ENCODE data around the gene DNAJC3. TPM values are rescaled to one million over a fixed set of nuclear protein-coding genes. Genes with fewer than 3 reads are reported as not detected.

DNAJC3 gene
- total RNA-seq, 2 experiments from 2014 or later = 19.1 to 19.6 TPM

DNA sequence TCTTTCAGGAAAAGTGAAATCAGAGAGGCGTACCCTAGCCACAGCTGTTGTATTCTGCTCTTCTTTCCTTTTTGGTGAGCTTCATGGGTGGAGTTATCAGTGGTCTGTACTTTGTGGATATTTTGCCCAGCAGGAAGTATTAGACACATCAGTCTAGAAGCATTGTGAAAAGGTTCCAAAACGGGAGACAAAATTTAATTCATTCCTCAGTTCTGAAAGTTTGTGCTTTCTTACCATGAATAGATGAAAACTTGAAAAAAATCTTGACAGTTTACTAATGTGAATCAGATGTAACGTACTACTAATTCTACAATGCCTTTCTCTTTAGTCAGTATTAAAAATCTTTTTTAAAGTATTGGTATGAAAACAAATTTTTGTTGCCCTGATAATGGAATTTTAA lies 116.8 kb downstream of the DNAJC3 start:
- DNase-seq = no peak
- Mint-ChIP-seq H3K27ac (no peak overlapping the region), H3K4me1 (no peaks in the 10 kb centered on the region), H3K9me3 (peaks cover 4% of the 10 kb centered on the region), H3K27me3 (no peaks in the 10 kb centered on the region), H3K36me3 (peaks cover 27% of the 10 kb centered on the region), H3K4me3 (no peak overlapping the region)

DNA sequence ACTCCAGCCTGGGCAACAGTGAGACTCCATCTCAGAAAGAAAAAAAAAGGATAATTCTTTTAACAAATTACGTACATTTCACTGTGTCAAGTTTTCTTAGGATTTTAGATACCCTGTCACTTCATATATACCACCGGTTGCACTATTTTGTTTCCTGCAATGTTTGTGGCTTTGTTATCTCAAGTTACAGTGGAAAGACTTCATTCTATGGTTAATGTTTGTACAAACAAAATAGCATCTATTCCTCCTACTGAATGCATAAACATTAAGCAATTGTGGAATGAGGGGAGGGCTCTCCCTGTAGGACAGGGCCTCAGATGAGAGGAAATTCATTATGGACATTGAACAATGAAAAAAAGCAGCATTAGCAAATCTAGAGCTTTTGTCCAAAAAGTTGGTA lies 120.1 kb downstream of the DNAJC3 start:
- H3K36me3 Mint-ChIP-seq = peaks cover 13% of the 10 kb centered on the region
- no peak overlapping the region for H3K4me3 Mint-ChIP-seq
- no peaks in the 10 kb centered on the region for H3K9me3 Mint-ChIP-seq
- no peak overlapping the region for H3K27ac Mint-ChIP-seq
- H3K27me3 Mint-ChIP-seq = peaks cover 4% of the 10 kb centered on the region
- no peaks in the 10 kb centered on the region for H3K4me1 Mint-ChIP-seq
- no peak for DNase-seq

DNA sequence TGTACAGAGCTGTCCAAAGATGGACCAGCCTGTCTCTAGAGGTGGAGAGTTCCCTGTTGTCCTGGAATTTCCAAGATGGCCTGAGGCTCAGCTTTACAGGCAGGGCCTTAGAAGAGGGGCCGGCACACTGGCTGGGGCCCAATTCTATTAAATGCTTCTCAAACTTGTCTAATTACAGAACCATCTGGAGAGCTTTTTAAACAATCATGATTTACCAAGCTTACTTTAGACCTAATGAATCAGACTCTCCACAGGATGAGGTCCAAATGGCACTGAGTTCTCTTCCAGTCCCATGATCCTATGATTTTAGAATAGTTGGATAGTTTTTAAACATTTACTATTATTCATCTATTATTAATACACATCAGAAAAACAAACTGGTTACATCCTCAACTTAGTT lies 123.5 kb downstream of the DNAJC3 start:
- peaks cover 12% of the 10 kb centered on the region for H3K27me3 Mint-ChIP-seq
- no peak for DNase-seq
- H3K27ac Mint-ChIP-seq = no peak overlapping the region
- no peaks in the 10 kb centered on the region for H3K9me3 Mint-ChIP-seq
- no peaks in the 10 kb centered on the region for H3K36me3 Mint-ChIP-seq
- no peaks in the 10 kb centered on the region for H3K4me1 Mint-ChIP-seq
- no peak overlapping the region for H3K4me3 Mint-ChIP-seq

DNA sequence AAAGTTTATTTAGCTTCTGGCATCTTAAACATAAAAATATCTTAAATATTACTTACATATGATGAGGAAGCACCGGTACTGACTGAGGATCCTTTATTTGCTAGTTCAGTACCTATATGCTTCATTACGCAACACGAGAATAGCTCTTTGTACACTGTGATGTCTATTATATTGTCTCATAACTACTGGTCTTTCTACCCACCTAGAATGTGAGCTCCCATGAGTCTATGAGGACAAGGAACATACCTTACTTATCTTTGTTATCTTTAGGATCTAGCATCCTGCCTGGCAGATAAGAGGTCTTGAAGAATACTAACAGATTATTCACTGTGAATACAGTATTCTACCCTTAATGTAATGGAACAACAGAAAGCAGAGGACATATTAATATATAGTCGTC lies 124.9 kb downstream of the DNAJC3 start:
- peaks cover 3% of the 10 kb centered on the region for H3K9me3 Mint-ChIP-seq
- no peak overlapping the region for H3K27ac Mint-ChIP-seq
- no peak overlapping the region for H3K4me3 Mint-ChIP-seq
- no peak for DNase-seq
- H3K27me3 Mint-ChIP-seq = peaks cover 16% of the 10 kb centered on the region
- no peaks in the 10 kb centered on the region for H3K4me1 Mint-ChIP-seq
- no peaks in the 10 kb centered on the region for H3K36me3 Mint-ChIP-seq

DNA sequence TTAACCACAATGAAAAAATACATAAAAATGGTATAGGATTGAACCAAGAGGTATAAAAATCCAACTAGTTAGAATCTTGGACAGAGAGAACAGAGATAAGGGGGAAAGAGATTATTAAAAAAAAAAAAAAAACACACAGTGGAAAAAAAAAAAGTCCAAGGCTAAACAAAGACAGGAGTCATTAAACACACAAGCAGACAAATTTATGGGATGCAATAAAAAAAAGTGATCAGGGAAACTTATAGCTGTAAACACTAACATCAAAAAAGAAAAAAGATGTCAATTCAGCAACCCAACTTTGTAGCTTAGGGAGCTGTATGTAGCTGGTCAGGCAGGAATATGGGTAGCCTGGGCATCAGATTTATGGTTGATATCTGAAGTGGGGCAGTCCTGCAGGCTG lies 129.0 kb downstream of the DNAJC3 start:
- Mint-ChIP-seq H3K27ac (no peak overlapping the region), H3K4me3 (no peak overlapping the region)

DNA sequence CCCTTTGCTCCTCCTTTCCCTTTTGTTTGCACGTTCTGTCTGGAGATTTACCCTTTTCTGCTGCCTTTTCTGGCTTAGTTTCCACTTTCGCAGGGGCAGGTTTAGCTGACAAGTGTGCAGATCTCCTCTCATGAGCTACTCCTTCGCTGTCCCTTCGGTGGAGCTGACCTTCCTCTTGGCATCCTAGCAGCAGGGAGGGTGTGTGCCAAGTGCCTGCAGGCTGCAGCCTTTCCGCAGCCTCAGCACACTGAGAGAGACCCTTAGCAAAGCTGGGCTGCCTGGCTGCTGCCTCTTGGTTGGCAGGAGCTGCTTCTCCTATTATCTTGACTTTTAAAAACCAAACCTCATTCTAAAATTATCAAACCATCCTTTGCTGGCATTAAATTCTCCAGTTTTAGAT lies 132.5 kb downstream of the DNAJC3 start:
- H3K27ac Mint-ChIP-seq = no peak overlapping the region
- H3K36me3 Mint-ChIP-seq = no peaks in the 10 kb centered on the region
- no peaks in the 10 kb centered on the region for H3K4me1 Mint-ChIP-seq
- peaks cover 41% of the 10 kb centered on the region for H3K27me3 Mint-ChIP-seq
- no peak for DNase-seq
- H3K9me3 Mint-ChIP-seq = peaks cover 16% of the 10 kb centered on the region
- H3K4me3 Mint-ChIP-seq = no peak overlapping the region

More for the DNA sequence above, 129.0 kb downstream of the DNAJC3 start:
- DNase-seq = no peak
- no peaks in the 10 kb centered on the region for H3K4me1 Mint-ChIP-seq
- peaks cover 40% of the 10 kb centered on the region for H3K27me3 Mint-ChIP-seq
- no peaks in the 10 kb centered on the region for H3K36me3 Mint-ChIP-seq
- peaks cover 8% of the 10 kb centered on the region for H3K9me3 Mint-ChIP-seq

DNA sequence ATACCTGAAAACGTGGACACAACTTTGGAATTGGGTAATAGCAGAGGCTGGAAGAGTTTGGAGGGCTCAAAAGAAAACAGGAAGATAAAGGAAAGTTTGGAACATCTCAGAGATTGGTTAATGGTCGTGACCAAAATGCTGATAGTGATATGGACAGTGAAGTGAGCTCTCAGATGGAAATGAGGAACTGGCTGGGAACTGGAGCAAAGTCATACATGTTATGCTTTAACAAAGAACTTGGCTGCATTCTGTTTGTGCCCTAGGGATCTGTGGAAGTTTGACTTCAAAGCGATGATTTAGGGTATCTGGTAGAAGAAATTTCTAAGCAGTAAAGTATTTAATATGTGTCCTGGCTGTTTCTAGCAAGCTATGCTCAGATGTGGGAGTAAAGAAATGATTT lies 136.2 kb downstream of the DNAJC3 start:
- Mint-ChIP-seq H3K4me3 (no peak overlapping the region), H3K9me3 (peaks cover 13% of the 10 kb centered on the region), H3K36me3 (no peaks in the 10 kb centered on the region), H3K4me1 (no peaks in the 10 kb centered on the region), H3K27me3 (peaks cover 25% of the 10 kb centered on the region), H3K27ac (no peak overlapping the region)
- DNase-seq = no peak

DNA sequence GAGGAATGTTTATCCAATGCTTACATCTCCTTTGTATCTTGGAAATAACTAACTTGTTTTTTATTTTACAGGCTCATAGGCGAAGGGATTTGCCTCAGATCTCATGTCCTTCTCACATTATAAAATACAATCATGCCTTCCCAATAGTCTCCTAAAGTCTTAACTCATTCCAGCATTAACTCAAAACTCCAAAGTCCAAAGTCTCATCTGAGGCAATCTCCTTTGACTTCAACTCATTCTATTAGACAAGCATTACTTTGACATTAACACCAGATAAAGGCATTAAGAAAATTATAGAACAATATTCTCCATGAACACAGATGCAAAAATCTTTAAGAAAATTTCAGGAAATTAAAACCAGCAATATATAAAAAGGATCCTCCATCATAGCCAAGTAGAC lies 137.6 kb downstream of the DNAJC3 start:
- Mint-ChIP-seq H3K36me3 (no peaks in the 10 kb centered on the region), H3K4me3 (no peak overlapping the region), H3K27ac (no peak overlapping the region), H3K9me3 (peaks cover 9% of the 10 kb centered on the region), H3K4me1 (no peaks in the 10 kb centered on the region), H3K27me3 (peaks cover 12% of the 10 kb centered on the region)
- no peak for DNase-seq

DNA sequence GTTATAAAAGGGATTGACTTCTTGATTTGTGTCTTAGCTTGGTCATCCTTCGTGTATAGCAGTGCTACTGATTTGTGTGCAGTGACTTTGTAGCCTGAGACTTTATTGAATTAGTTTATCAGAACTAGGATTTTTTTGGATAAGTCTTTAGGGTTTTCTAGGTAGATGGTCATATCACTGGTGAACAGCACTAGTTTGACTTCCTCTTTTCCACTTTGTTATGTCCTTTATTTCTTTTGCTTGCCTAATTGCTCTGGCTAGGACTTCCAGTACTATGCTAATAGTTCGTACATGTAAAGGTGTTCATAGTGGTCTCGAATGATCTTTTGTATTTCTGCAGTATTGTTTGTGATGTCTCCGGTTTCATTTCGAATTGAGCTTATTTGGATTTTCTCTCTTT lies 145.4 kb downstream of the DNAJC3 start:
- Mint-ChIP-seq H3K4me3 (no peak overlapping the region), H3K4me1 (no peaks in the 10 kb centered on the region), H3K36me3 (no peaks in the 10 kb centered on the region), H3K27ac (no peak overlapping the region), H3K27me3 (peaks cover 17% of the 10 kb centered on the region), H3K9me3 (no peaks in the 10 kb centered on the region)
- DNase-seq = no peak

DNA sequence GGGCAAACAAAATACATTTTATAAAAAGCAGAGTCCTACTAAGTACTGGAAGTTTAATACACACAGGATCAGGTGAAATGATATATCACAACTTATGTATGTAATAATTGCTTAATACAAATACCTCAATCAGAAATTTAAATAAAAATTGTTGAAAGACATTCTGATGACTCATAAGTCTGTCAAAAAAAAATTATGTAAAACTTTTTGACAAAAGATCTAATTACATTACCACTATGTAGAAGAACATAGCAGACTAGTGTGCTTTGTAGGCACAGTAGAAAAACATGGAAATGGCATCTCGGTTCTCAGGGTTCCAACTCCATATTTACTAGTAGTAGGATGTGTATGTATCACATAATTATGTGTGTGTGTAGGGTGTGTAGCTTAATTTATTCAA lies 156.2 kb downstream of the DNAJC3 start:
- Mint-ChIP-seq H3K27me3 (peaks cover 28% of the 10 kb centered on the region), H3K27ac (no peak overlapping the region), H3K4me3 (no peak overlapping the region), H3K4me1 (no peaks in the 10 kb centered on the region), H3K36me3 (no peaks in the 10 kb centered on the region), H3K9me3 (peaks cover 12% of the 10 kb centered on the region)
- DNase-seq = no peak

DNA sequence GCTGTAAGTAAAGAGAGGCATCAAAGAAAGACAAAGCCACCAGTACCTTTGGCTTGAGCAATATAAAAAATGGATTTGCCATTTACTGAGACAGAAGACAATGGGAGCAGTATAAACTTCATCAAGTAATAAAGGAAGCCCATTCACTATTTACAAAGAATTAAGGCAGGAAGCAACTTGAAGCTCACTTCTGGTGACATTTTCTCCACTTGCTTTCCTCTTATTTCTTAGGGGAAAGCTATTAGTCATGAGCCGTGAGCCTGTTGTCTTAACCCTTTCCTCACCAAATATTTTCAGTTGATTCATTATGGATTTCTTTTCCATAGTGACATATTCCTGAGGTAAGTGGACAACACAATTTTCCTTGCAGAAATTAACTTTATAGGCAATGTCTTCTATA lies 156.8 kb downstream of the DNAJC3 start:
- H3K27me3 Mint-ChIP-seq = peaks cover 22% of the 10 kb centered on the region
- no peak overlapping the region for H3K27ac Mint-ChIP-seq
- peaks cover 9% of the 10 kb centered on the region for H3K9me3 Mint-ChIP-seq
- no peaks in the 10 kb centered on the region for H3K4me1 Mint-ChIP-seq
- H3K36me3 Mint-ChIP-seq = no peaks in the 10 kb centered on the region
- no peak for DNase-seq
- H3K4me3 Mint-ChIP-seq = no peak overlapping the region

DNA sequence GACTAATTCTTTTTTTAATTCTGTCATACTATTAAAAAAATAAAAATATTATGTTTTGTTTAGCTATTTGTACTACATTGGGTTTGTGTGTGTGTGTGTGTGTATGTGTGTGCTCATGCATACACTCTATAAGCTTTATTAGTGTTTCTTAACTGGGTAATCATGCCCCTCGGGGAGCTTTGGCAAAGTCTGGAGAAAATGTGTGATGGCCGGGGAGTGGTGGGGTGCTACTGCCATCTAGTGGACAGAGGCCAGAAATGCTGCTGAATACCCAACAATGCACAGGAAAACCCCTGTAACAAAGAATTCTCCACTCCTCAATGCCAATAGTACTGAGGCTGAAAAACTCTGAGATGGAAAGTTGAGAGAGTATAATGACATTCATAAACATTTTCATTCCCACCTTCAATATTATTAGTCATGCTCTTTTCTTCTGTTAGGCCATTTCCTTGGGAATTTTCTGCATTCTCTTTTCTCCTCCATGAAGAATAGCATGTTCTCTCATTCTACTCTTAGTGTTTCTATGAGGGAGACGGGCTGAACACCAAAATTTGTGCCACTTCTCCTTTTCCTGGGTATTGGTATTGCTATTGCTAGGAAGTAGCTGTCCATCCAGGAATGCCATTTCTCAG lies 157.3 kb downstream of the DNAJC3 start:
- peak; percentile 50 for DNase-seq
- Mint-ChIP-seq H3K36me3 (no peaks in the 10 kb centered on the region), H3K27ac (no peak overlapping the region), H3K9me3 (peaks cover 10% of the 10 kb centered on the region), H3K4me3 (no peak overlapping the region), H3K4me1 (no peaks in the 10 kb centered on the region), H3K27me3 (peaks cover 16% of the 10 kb centered on the region)

DNA sequence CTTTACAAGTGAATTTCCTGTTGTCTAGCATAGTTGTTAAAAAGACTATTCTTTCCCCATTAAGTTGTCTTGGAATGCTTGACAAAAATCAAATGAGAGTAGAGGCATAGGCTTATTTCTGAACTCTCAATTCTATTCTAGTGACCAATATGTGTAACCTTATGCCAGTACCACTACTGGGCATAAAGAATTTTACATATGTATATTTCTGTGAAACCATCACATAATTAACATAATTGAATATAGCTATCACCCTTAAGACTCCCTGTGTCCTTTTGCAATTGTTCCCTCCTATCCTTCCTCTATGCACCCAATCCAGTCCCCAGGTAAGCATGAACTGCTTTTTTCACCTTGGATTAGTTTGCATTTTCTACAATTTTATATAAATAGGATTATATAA lies 165.0 kb downstream of the DNAJC3 start:
- Mint-ChIP-seq H3K36me3 (no peaks in the 10 kb centered on the region), H3K9me3 (peaks cover 7% of the 10 kb centered on the region), H3K4me1 (no peaks in the 10 kb centered on the region), H3K27ac (no peak overlapping the region), H3K4me3 (no peak overlapping the region), H3K27me3 (no peaks in the 10 kb centered on the region)
- DNase-seq = no peak

DNA sequence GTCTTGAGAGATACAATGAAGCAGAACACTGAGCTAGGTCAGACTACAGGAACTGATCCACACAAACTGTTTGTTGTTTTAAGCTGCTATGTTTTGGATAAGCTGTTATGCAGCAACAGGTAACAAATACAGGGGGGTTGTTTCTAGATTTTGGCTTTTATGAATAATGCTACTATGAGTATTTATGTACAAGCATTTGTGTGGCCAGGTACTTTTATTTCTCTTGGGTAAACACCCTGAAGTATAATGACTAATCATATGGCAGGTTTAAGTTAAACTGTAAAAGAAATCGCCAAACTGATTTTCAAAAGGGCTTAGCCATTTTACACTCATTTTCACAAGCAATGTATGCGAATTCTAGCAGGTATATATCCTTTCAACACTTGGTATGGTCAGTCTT lies 166.0 kb downstream of the DNAJC3 start:
- no peak overlapping the region for H3K27ac Mint-ChIP-seq
- H3K36me3 Mint-ChIP-seq = no peaks in the 10 kb centered on the region
- no peak overlapping the region for H3K4me3 Mint-ChIP-seq

More for the DNA sequence above, 166.0 kb downstream of the DNAJC3 start:
- Mint-ChIP-seq H3K9me3 (peaks cover 4% of the 10 kb centered on the region), H3K4me1 (no peaks in the 10 kb centered on the region), H3K27me3 (no peaks in the 10 kb centered on the region)
- no peak for DNase-seq
